ENCODE data around the gene ODAD2. TPM values are rescaled to one million over a fixed set of nuclear protein-coding genes. Genes with fewer than 3 reads are reported as not detected.
"Not testable (repeated sequence)": the region's sequence is repeated elsewhere in the genome, so short reads cannot be mapped to it uniquely, and the experiment has no call there.

ODAD2 gene
- total RNA-seq, 4 donors from 2014 or later, result 0.39 to 0.83 (median 0.79) TPM

- no peak overlapping the region for H3K27ac ChIP-seq (replicated peaks in 1 of 4)
- TF ChIP-seq, protein P1, sequence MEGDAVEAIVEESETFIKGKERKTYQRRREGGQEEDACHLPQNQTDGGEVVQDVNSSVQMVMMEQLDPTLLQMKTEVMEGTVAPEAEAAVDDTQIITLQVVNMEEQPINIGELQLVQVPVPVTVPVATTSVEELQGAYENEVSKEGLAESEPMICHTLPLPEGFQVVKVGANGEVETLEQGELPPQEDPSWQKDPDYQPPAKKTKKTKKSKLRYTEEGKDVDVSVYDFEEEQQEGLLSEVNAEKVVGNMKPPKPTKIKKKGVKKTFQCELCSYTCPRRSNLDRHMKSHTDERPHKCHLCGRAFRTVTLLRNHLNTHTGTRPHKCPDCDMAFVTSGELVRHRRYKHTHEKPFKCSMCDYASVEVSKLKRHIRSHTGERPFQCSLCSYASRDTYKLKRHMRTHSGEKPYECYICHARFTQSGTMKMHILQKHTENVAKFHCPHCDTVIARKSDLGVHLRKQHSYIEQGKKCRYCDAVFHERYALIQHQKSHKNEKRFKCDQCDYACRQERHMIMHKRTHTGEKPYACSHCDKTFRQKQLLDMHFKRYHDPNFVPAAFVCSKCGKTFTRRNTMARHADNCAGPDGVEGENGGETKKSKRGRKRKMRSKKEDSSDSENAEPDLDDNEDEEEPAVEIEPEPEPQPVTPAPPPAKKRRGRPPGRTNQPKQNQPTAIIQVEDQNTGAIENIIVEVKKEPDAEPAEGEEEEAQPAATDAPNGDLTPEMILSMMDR (IDR thresholded peaks at IDR 0.05), result no peak
- no peak for TF ChIP-seq EP300 (IDR thresholded peaks at IDR 0.05)
- TF ChIP-seq POLR2AphosphoS5 (IDR thresholded peaks at IDR 0.05), result no peak
- no peak for TF ChIP-seq POLR2A (IDR thresholded peaks at IDR 0.05; ENCODE audit: low read depth)
- H3K4me1 ChIP-seq, result no peaks in the 10 kb centered on the region
- H3K9me3 ChIP-seq, result no peaks in the 10 kb centered on the region
- no peak overlapping the region for H3K4me3 ChIP-seq
- no peaks in the 10 kb centered on the region for H3K36me3 ChIP-seq
- WGBS, result 36% methylated on average over 3 of the region's 3 CpGs
- no peak for DNase-seq (ENCODE audit: extremely low spot score)
- intact Hi-C loops (cut with DNase I), result no loop called here
- no peaks in the 10 kb centered on the region for H3K27me3 ChIP-seq
These were observed 86.6 kb downstream of the ODAD2 start for GRCh38 chr10:27912231-27912630.

DNA sequence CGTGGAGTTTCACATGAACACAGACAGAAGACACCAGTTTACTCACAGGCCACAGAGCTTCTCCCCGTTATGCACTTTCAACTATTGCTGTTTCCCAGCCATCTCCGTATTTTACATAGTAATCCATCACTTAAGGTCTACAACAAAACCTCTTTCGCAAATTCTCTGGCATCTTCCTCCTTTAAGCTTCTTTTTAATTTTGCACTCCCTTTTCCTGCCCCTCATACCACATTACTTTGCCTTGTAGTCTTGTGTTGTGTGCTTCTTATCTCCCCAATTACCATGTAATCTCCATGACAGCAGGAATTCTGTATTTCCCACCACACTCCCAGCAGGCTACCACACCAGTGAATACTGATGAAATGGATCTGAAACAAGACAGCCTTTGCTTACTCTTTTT is 87.3 kb downstream of the ODAD2 start:
- no peak for TF ChIP-seq POLR2A (IDR thresholded peaks at IDR 0.05; ENCODE audit: low read depth)
- WGBS, result 69% methylated on average over 4 of the region's 4 CpGs
- intact Hi-C loops (cut with DNase I), result no loop called here
- Histone ChIP-seq H3K4me1 (no peaks in the 10 kb centered on the region), H3K27ac (replicated peaks in 1 of 4) (no peak overlapping the region), H3K4me3 (no peak overlapping the region), H3K36me3 (no peaks in the 10 kb centered on the region), H3K27me3 (no peaks in the 10 kb centered on the region), H3K9me3 (no peaks in the 10 kb centered on the region)
- DNase-seq (ENCODE audit: extremely low spot score), result no peak

DNA sequence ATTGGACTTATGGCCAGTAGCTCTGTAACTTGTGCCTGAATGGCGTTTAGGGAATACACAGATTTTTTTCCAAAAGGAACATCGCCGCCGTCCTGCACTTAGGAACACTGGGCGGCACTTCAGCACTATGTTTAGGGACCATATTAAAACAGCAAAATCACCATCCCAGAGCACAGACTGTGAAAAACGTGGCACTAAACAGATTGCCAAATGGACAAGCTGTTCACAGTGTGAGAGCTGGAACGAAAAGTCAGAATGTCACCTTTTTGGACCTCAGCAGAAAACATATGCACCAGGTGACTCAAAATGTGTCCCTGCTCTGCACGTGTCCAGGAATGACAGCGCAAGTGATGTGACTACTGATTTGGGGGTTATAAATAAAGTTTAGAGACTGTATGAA is 87.9 kb downstream of the ODAD2 start:
- 77% methylated on average over 9 of the region's 9 CpGs for WGBS
- H3K9me3 ChIP-seq, result no peaks in the 10 kb centered on the region
- DNase-seq (ENCODE audit: extremely low spot score), result no peak
- no peaks in the 10 kb centered on the region for H3K4me1 ChIP-seq
- H3K36me3 ChIP-seq, result no peaks in the 10 kb centered on the region
- H3K27me3 ChIP-seq, result no peaks in the 10 kb centered on the region
- no peak overlapping the region for H3K27ac ChIP-seq (replicated peaks in 1 of 4)
- intact Hi-C loops (cut with DNase I), result no loop called here
- no peak overlapping the region for H3K4me3 ChIP-seq
- TF ChIP-seq, protein P1 (IDR thresholded peaks at IDR 0.05), result no peak
- no peak for TF ChIP-seq POLR2A (IDR thresholded peaks at IDR 0.05; ENCODE audit: low read depth)
- no peak for TF ChIP-seq EP300 (IDR thresholded peaks at IDR 0.05)
- TF ChIP-seq POLR2AphosphoS5 (IDR thresholded peaks at IDR 0.05), result no peak

DNA sequence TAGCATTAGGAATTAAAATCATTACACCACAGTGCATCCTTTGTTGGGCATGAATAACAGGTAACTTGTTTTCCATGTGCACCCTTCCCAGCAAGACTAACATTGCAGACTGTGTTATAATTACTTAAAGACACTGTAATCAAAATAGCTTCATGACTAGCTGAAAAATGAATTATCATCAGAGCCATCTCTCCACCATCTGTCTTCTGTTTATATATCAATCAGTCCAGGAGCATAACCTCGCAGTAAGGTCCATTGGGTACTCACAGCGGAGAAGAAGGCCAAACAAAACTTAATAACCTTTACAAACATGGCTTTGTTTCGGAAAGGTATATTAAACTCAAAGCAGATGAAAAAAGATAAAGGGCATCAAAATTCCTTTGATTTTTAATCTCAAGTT is 90.6 kb downstream of the ODAD2 start:
- Histone ChIP-seq H3K4me1 (no peaks in the 10 kb centered on the region), H3K36me3 (no peaks in the 10 kb centered on the region), H3K4me3 (no peak overlapping the region), H3K9me3 (no peaks in the 10 kb centered on the region), H3K27ac (replicated peaks in 1 of 4) (no peak overlapping the region), H3K27me3 (no peaks in the 10 kb centered on the region)
- TF ChIP-seq POLR2A (IDR thresholded peaks at IDR 0.05; ENCODE audit: low read depth), result no peak
- TF ChIP-seq POLR2AphosphoS5 (IDR thresholded peaks at IDR 0.05), result no peak
- TF ChIP-seq, protein P1 (IDR thresholded peaks at IDR 0.05), result no peak
- TF ChIP-seq EP300 (IDR thresholded peaks at IDR 0.05), result no peak
- WGBS, result 91% methylated on average over 3 of the region's 3 CpGs
- intact Hi-C loops (cut with DNase I), result no loop called here
- no peak for DNase-seq (ENCODE audit: extremely low spot score)

DNA sequence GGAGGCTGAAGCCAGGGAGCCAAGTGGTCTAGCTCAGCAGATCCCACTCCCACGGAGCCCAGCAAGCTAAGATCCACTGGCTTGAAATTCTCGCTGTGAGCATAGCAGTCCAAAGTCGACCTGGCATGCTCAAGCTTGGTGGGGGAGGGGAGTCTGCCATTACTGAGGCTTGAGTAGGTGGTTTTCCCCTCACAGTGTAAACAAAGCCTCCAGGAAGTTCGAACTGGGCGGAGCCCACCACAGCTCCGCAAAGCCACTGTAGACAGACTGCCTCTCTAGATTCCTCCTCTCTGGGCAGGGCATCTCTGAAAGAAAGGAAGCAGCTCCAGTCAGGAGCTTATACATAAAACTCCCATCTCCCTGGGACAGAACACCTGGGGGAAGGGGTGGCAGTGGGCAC is 99.4 kb downstream of the ODAD2 start:
- H3K27me3 ChIP-seq; intact Hi-C loops (cut with DNase I); H3K9me3 ChIP-seq; H3K36me3 ChIP-seq; H3K4me3 ChIP-seq; DNase-seq (ENCODE audit: extremely low spot score); H3K4me1 ChIP-seq; H3K27ac ChIP-seq (replicated peaks in 1 of 4): not testable (repeated sequence)
- 70% methylated on average over 4 of the region's 6 CpGs for WGBS

- Histone ChIP-seq H3K36me3 (no peaks in the 10 kb centered on the region), H3K4me3 (no peak overlapping the region), H3K9me3 (no peaks in the 10 kb centered on the region), H3K27me3 (no peaks in the 10 kb centered on the region), H3K4me1 (no peaks in the 10 kb centered on the region), H3K27ac (replicated peaks in 1 of 4) (no peak overlapping the region)
- no peak for DNase-seq (ENCODE audit: extremely low spot score)
- TF ChIP-seq, protein P1 (IDR thresholded peaks at IDR 0.05), result no peak
- TF ChIP-seq POLR2AphosphoS5 (IDR thresholded peaks at IDR 0.05) (no peak), POLR2A (IDR thresholded peaks at IDR 0.05; ENCODE audit: low read depth) (no peak), EP300 (IDR thresholded peaks at IDR 0.05) (no peak)
- intact Hi-C loops (cut with DNase I), result no loop called here
- WGBS, result 94% methylated on average over 8 of the region's 8 CpGs
These were observed 99.8 kb downstream of the ODAD2 start for GRCh38 chr10:27899058-27899457.
